GM15510 (cell line): ENCODE measurements around the gene TYK2.

Experiments
- POLR2A ChIP-seq: IDR thresholded peaks from 3 replicates; pipeline ENCODE4 v1.6.1; 2011; ENCODE audit warnings: borderline replicate concordance; ENCODE audit not compliant: insufficient read length; ENCODE audit errors: extremely low read depth

The TYK2 gene

DNA sequence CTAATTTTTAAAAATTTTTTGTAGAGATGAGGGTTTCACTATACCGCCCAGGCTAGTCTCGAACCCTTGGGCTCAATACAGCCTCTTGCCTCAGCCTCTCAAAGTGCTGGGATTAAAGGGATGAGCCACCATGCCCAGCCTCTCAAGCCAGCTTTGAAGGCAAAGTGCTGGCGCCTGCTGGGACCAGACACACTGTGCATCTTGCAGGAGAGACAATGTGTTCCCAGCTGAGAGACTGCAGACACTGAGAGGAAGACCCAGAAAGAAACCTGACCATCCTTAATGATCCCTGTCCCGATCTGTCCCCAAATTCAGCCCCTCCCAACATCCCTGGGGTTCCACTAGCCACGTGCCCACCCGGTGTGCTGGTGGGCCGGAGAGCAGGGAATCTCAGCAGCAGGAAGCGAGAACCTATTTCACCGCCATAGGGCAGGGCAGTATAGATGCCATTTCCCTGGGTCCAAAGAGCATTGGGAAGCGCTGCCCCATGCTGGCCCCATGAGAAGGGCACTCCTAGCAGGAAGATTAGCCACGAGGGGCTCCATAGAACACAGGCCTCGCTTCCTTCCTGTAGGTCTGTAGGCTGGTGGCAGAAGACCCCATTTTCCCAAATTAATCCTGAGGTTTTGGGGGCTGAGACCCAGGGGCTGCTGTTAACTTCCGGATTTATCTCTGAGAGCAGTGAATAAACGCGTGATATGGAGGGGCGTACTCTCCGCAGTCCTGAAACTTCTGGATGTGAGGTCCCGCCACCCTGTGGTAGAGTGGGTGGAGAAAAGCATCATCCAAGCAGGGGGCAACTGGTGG, 48.0 kb downstream of the TYK2 start:
- no peak for TF ChIP-seq POLR2A

DNA sequence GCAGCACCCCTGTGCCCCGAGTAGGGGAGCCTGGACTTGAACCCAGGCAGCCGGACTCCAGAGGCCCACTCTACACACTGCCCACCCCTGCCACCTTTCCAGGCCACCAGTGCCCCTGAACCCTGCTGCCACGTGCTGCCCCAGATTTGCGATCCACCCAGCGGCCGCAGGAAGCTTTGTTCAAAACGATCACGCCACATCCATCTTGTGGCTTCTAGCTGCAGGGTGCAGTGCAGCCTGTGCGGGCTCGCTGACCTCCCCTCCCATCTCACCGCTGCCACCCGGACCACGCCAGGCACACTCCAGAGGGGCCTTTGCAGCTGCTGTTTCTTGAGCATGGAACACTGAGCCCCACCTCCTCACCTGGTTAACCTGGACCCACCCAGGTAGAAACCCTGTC, 50.8 kb downstream of the TYK2 start:
- TF ChIP-seq POLR2A: no peak

DNA sequence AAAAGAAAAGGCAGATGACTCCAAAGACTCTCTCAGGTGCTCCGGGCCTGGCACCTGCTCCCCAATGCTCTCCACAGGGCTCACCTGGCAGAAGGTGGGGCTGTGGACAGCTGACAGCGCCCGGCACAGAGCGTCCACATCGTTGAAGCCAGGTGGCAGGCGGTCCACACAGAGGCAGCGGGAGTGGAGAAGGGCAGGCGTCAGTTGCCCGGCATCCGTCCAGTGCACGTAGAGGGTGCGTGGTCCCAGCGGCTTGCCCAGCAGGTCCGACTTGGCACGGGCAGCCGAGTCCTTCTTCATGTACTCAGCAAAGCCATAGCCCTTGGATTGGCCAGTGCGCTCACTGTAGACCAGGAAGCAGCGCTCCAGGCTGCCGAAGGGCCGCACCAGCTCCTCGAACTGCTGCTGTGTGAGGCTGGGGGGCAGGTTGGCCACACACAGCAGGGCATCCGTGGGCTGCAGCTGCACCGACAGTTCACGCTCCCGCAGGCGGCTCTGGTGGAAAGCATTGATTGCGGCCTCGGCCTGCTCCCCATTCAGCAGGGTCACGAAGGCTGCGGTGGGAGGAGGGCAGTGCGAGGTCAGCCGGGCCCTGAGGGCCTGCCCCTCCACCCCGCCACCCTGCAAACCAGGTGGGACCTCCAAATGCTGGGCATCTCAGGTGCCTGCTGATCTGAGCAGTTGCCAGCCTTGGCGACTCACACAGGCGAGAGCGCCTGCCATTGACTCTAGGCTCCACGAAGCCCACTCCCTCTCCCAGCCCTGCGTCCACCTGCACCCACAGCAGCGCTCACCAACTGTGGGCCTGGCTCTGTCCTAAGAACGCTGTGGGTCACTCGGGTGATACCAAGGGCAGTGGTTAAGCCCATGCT, 51.6 kb downstream of the TYK2 start:
- TF ChIP-seq POLR2A: no peak

DNA sequence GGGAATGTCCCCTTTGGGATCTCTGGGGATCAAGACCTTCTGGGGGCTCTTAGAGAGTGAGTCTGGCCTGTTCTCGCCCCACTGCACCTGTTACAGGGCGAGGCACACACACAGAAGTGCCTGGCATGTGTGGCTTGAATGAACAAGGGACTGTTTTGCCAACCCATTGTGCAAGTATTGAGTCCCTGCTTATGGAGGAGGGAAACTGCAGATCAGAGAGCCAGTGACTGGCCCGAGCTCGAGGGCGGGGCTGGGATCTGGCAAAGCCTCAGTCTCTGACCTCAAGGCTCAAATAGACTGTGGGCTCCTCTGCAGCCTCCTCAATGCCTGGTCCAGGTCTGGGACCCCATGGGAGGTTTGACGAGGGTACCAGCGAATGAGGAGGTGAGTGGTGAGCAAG, 52.6 kb downstream of the TYK2 start:
- no peak for TF ChIP-seq POLR2A

DNA sequence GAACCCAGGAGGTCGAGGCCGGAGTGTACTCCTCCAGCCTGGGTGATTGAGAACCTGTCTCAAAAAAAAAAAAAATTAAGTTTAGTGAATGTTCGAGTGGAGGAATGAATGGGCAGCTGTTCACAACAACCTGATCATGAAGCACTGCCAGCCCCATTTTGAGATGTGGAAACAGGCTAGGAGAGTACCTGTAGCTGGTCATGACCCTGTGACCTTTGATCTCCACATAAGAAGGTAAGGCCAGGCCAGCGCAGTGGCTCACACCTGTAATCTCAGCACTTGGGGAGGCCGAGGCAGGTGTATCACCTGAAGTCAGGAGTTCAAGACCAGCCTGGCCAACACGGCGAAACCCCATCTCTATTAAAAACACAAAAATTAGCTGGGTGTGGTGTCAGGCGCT, 54.6 kb downstream of the TYK2 start:
- no peak for TF ChIP-seq POLR2A

DNA sequence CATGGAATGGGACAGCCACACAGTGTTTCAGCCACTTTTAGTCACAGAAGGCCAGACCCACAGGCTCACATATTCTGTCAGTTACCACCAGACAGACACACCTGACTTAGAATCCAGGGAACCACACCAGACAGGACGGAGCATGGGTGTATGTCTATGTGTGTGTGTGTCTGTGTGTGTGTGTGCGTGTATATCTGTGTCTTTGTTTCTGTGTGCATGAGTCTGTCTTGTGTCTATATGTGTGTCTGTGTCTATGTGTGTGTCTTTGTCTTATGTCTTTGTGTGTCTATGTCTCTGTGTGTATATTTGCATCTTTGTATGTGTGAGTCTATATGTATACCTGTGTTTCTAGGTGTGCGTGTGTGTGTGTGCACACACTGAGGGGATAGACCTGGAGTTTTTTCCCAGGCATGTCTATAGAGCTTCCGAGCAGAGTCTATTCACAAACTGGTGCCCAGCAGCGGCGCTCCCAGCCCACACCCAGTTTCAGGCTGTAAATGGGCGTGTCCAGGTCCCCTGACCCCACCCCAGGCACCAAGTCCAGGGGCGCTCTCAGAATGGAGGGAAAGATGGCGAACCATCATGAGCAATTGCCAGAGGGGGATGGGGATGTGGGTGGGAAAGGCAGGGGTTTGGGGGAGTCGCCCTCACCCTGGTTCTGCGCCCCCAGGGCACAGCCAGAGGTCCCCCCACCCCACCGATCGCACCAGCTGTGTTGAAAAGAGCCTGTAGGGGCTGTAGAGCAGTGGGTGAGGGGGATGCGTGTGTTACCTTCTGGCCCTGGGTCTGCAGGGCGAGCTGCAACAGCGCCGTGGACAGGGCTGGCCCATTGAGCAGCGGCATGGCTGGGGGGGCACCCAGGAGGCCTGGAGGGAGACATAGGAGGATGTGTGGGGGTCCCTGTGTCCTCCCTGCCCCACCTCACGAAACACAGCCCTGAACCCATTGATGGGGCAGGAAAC, 58.2 kb downstream of the TYK2 start:
- no peak for TF ChIP-seq POLR2A

DNA sequence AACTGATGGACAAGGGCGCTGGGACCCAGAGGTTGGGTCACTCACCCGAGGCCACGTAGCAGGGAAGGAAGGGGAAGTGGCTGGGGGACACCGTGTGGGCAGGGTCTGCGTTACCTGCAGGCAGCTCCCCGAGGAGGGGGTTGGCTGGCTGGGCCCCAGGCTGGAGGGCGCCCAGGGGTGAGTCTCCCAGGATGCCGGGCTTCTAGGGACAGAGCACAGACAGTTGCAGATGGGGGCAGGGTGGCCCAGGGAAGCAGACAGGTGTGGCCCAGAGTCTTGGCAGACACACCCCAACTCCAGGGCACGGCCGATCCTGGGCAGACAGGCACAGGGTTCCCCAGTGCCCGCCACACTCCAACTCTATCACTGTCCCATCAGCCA, 59.0 kb downstream of the TYK2 start:
- TF ChIP-seq POLR2A: no peak

DNA sequence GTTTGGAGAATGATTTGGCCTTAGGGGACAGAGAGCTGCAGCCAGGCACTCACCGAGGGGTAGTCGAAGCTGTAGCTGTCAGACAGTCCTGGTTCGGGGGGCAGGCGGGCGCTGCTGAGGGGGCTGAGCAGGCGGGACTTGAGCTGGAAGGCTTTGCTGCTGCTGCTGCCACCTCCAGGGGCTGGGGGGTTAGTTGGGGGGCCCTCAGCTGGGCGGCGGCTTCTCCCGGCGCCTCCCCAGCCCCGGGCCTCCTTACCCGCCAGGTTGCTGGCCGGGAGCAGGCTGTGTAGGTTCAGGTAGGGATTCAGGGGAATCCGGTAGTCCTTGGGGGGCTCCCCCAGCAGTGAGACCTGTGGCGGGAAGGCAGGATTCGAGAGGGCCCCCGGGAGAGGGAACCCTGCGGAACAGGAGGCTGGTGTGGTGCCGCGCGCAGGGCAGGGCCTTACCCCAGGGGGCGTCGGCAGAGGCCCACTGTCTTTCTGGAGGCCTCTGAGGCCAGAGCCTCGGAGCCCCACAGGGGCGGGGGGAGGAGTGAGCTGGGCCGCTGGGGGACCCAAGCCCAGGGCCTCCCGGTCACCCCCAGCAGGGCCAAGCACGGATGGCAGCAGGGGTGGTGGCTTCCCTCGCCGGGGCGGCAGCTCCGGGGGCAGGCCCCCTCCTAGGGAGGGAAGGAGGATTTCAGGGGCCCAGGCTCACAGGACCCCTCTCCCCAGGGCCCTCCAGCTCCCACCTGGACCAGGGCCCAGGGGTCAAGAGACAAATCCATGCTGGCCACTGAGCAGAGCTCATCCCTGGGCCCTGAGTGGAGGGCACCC, 59.6 kb downstream of the TYK2 start:
- no peak for TF ChIP-seq POLR2A

DNA sequence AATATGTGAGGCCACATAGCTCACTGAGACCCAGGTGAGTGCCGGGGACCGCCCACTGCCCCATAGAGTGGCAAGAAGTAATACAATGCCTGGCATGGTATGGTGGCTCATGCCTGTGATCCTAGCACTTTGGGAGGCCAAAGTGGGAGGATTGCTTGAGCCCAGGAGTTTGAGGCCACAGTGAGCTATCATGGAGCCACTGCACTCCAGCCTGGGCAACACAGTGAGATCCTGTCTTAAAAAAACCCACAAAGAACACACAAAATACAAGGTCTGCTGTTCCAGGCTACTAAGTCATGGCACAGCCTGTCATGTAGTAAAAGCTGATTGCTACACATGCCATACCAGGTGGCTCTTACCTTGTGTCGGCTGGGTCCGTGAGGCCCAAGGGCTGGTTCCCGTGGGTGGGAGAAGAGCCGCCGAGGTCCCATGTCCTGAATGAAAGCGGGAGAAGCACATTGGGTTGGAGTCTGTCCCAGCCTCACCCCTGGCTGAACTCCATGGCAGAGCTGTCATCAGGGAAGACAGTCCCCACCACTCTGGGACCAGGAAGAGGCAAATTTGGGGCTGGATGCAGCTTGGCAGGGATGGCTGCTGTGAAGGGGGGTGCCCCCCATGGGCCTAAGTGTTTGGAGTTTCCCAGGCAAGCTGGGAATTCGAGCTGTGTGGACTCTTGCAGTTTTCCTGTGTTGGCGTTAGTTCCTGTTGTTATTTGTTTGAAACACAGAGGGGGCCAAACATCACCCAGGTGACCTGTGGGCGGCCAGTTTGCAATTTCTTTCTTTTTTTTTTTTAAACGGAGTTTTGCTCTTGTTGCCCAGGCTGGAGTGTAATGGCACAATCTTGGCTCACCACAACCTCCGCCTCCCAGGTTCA, 61.3 kb downstream of the TYK2 start:
- no peak for TF ChIP-seq POLR2A

DNA sequence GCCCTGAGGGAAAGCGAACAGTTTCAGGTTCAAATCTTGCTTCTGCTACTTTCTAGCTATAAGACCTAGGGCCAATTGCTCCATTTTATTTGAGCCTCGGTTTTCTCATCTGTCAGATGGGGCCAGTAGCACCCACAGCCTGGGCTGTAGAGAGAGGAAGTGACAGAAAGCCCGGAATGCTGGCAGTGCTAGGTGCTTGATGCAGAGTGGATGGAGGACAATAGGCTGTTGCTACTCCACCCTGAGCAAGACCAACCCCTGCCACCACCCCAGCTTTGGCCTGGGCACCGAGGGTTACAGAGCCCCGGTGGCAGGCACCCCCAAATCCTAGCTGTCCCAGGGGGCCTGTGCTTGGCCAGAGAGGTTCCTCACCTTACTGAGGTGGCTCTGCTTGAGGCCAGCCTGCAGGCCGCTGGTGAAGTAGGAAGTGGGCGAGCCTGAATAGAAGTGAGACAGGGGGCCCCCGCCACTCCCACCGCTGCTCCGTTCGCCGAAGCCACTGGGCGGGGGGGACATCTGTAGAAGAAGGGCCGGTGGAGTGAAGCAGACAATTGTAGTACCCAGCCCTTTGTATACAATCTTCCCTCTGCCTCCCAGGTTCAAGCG, 62.4 kb downstream of the TYK2 start:
- TF ChIP-seq POLR2A: no peak

DNA sequence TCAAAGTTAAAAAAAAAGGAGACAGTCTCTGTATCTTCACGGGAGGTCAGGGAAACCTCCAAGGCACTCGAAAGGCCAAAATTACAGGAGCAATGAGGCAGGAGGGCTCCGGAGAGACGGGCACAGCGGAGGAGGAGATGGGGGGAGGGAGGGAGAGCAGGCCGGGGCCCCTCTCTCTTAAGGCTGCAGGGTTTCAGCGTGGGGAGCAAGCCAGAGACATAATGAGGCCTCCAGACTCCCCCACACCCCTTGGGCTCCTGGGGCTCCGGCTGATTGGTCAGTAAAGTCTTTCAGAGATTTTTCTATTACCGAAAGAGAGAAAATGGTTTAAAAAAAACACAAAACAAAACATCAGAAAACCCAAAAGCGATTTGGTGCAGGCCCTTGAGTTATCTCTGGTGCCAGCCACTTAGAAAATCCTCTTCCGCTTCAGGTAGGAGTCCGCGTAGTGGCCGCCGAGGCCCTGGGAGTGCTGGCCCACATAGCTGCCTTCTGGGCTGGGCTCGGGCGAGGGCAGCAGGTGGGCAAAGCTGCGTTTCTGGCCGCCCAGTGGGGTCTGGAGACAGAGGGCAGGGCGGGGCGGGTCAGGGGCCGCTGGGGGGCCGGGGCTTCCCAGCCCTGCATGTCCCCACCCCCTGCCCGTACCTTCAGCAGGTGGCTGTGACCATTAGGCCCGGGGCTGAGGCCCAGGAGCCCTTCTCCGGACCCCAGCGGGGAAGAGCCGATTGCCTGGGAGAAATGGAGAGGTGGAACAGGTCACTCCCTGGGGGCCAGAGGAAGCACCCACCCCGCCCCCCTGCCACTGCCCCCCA, 63.1 kb downstream of the TYK2 start:
- TF ChIP-seq POLR2A: no peak
